RCC 7860 (cell line): ENCODE measurements around the gene MKI67.

ENCODE experiments used
- DNase-seq: peaks from one replicate; pipeline ENCODE4 v3.0.0-alpha.2; 2015; ENCODE audit warnings: low spot score
- FAIRE-seq: peaks from 2 replicates; lab custom pipeline; 2012; peaks lifted over from hg19 to GRCh38; lab: Jason Lieb, UNC

The MKI67 gene

GRCh38 chr10:128056303-128057050 lies 69.7 kb downstream of the MKI67 start:
- DNase-seq (no peak), FAIRE-seq (no peak)

GRCh38 chr10:128055061-128055868 lies 71.0 kb downstream of the MKI67 start:
- no peak for FAIRE-seq

GRCh38 chr10:128054163-128054970 lies 71.9 kb downstream of the MKI67 start:
- DNase-seq (no peak), FAIRE-seq (no peak)

More at GRCh38 chr10:128055061-128055868, 71.0 kb downstream of the MKI67 start:
- no peak for DNase-seq

GRCh38 chr10:128053356-128053755 lies 72.9 kb downstream of the MKI67 start:
- no peak for DNase-seq
- no peak for FAIRE-seq

- no peak for FAIRE-seq
- DNase-seq = no peak
Observed at GRCh38 chr10:128052696-128053095, 73.5 kb downstream of the MKI67 start.

- FAIRE-seq (no peak), DNase-seq (no peak)
Observed at GRCh38 chr10:128051548-128051947, 74.7 kb downstream of the MKI67 start.

GRCh38 chr10:128050936-128051335 lies 75.3 kb downstream of the MKI67 start:
- no peak for FAIRE-seq

GRCh38 chr10:128050121-128050516 lies 76.1 kb downstream of the MKI67 start:
- DNase-seq (no peak), FAIRE-seq (no peak)

More at GRCh38 chr10:128050936-128051335, 75.3 kb downstream of the MKI67 start:
- DNase-seq = no peak

- no peak for DNase-seq
- FAIRE-seq = no peak
Observed at GRCh38 chr10:128049226-128050120, 76.8 kb downstream of the MKI67 start.

GRCh38 chr10:128048819-128049210 lies 77.4 kb downstream of the MKI67 start:
- DNase-seq (no peak), FAIRE-seq (no peak)

- no peak for FAIRE-seq
- DNase-seq = no peak
Observed at GRCh38 chr10:128047991-128048818, 78.0 kb downstream of the MKI67 start.

- FAIRE-seq (no peak), DNase-seq (peak; percentile 69)
Observed at GRCh38 chr10:128047351-128047750, 78.9 kb downstream of the MKI67 start.

GRCh38 chr10:128046953-128047290 lies 79.3 kb downstream of the MKI67 start:
- no peak for FAIRE-seq
- DNase-seq = no peak
